ENCODE measurements around the gene RGS6. TPM values are rescaled to one million over a fixed set of nuclear protein-coding genes. Genes with fewer than 3 reads are reported as not detected.

RGS6 gene
- total RNA-seq, 4 donors from 2014 or later, result 0.46 to 3.7 (median 1.6) TPM

GRCh38 chr14:72562300-72562699 lies 630.1 kb downstream of the RGS6 start:
- intact Hi-C loops (cut with DNase I; ENCODE audit: low total_unique reads), result loop anchor here (5.0 kb wide), 3 partner anchors 55 to 250 kb away; no protein-coding TSS in a partner anchor
- peaks cover 39 to 53% of the 10 kb centered on the region in 2 donors for H3K4me1 ChIP-seq
- H3K36me3 ChIP-seq, result no peaks in the 10 kb centered on the region
- no peak for TF ChIP-seq CTCF (IDR thresholded peaks at IDR 0.05 in 4 of 5, conservative IDR thresholded peaks at IDR 0.05 in 1 of 5)
- no peak for TF ChIP-seq POLR2A (IDR thresholded peaks at IDR 0.05)
- no peak for DNase-seq
- in situ Hi-C loops (cut with MboI; ENCODE audit: low sequenced_read_pairs in 4 of 4), result no loop called here
- H3K27me3 ChIP-seq, result no peaks in the 10 kb centered on the region
- no peak for ATAC-seq
- H3K4me3 ChIP-seq, result no peak overlapping the region
- H3K9me3 ChIP-seq, result no peaks in the 10 kb centered on the region
- H3K27ac ChIP-seq, result peak overlapping the region in 2 of 4 donors; percentile 62 to 70

GRCh38 chr14:72563676-72564075 lies 631.4 kb downstream of the RGS6 start:
- Histone ChIP-seq H3K4me1 (peaks cover 36 to 48% of the 10 kb centered on the region in 2 donors), H3K4me3 (no peak overlapping the region), H3K9me3 (no peaks in the 10 kb centered on the region), H3K27ac (peak overlapping the region; percentile 62 to 81 (median 72)), H3K36me3 (no peaks in the 10 kb centered on the region), H3K27me3 (no peaks in the 10 kb centered on the region)
- intact Hi-C loops (cut with DNase I; ENCODE audit: low total_unique reads) (loop anchor here (5.0 kb wide), 3 partner anchors 54 to 249 kb away; no protein-coding TSS in a partner anchor), in situ Hi-C loops (cut with MboI; ENCODE audit: low sequenced_read_pairs in 4 of 4) (no loop called here)
- DNase-seq (no peak), ATAC-seq (peak; percentile 33 to 49)
- TF ChIP-seq CTCF (IDR thresholded peaks at IDR 0.05 in 4 of 5, conservative IDR thresholded peaks at IDR 0.05 in 1 of 5), result no peak
- no peak for TF ChIP-seq POLR2A (IDR thresholded peaks at IDR 0.05)

- peak; percentile 94 to 97 for ATAC-seq
- no peaks in the 10 kb centered on the region for H3K9me3 ChIP-seq
Observed at GRCh38 chr14:72565149-72565559, 632.9 kb downstream of the RGS6 start.

GRCh38 chr14:72565917-72566316 lies 633.7 kb downstream of the RGS6 start:
- in situ Hi-C loops (cut with MboI; ENCODE audit: low sequenced_read_pairs in 4 of 4), result no loop called here
- no peak for ATAC-seq
- H3K9me3 ChIP-seq, result no peaks in the 10 kb centered on the region

More at GRCh38 chr14:72565149-72565559, 632.9 kb downstream of the RGS6 start:
- peak overlapping the region; percentile 62 to 81 (median 72) for H3K27ac ChIP-seq
- H3K27me3 ChIP-seq, result no peaks in the 10 kb centered on the region
- in situ Hi-C loops (cut with MboI; ENCODE audit: low sequenced_read_pairs in 4 of 4) (no loop called here), intact Hi-C loops (cut with DNase I; ENCODE audit: low total_unique reads) (no loop called here)
- peaks cover 23 to 33% of the 10 kb centered on the region in 2 donors for H3K4me1 ChIP-seq
- DNase-seq, result peak; percentile 79 to 87
- TF ChIP-seq POLR2A (IDR thresholded peaks at IDR 0.05) (peak in 1 of 2 donors; percentile 26), CTCF (IDR thresholded peaks at IDR 0.05 in 4 of 5, conservative IDR thresholded peaks at IDR 0.05 in 1 of 5) (no peak)
- no peaks in the 10 kb centered on the region for H3K36me3 ChIP-seq
- no peak overlapping the region for H3K4me3 ChIP-seq

GRCh38 chr14:72567226-72567625 lies 635.0 kb downstream of the RGS6 start:
- no peak for TF ChIP-seq POLR2A (IDR thresholded peaks at IDR 0.05)
- TF ChIP-seq CTCF (IDR thresholded peaks at IDR 0.05 in 4 of 5, conservative IDR thresholded peaks at IDR 0.05 in 1 of 5), result no peak
- no peaks in the 10 kb centered on the region for H3K9me3 ChIP-seq
- H3K27me3 ChIP-seq, result no peaks in the 10 kb centered on the region
- no peak overlapping the region for H3K27ac ChIP-seq
- ATAC-seq (no peak), DNase-seq (no peak)
- H3K4me1 ChIP-seq, result peaks cover 21 to 31% of the 10 kb centered on the region in 2 donors
- no peak overlapping the region for H3K4me3 ChIP-seq
- in situ Hi-C loops (cut with MboI; ENCODE audit: low sequenced_read_pairs in 4 of 4) (no loop called here), intact Hi-C loops (cut with DNase I; ENCODE audit: low total_unique reads) (no loop called here)
- no peaks in the 10 kb centered on the region for H3K36me3 ChIP-seq

More at GRCh38 chr14:72565917-72566316, 633.7 kb downstream of the RGS6 start:
- intact Hi-C loops (cut with DNase I; ENCODE audit: low total_unique reads), result no loop called here
- Histone ChIP-seq H3K4me1 (peaks cover 21 to 31% of the 10 kb centered on the region in 2 donors), H3K36me3 (no peaks in the 10 kb centered on the region), H3K27ac (peak overlapping the region; percentile 62 to 81 (median 72)), H3K4me3 (no peak overlapping the region), H3K27me3 (no peaks in the 10 kb centered on the region)
- no peak for TF ChIP-seq POLR2A (IDR thresholded peaks at IDR 0.05)
- DNase-seq, result no peak

Data from gastrocnemius medialis (tissue), 4 donors.